PC-9 (cell line): Measurements from ENCODE around the gene CTLA4. TPM values are rescaled to one million over a fixed set of nuclear protein-coding genes. Genes with fewer than 3 reads are reported as not detected.

ENCODE experiments used
- BruUV-seq: library from RNA; stranded (reverse); fragments of 400-500 nt; replicated peaks from 2 replicates; lab custom pipeline; 2021; lab: Mats Ljungman, UMichigan
- CTCF ChIA-PET: fragments of 300-600 bp; sonication (Branson Sonifier 250); formaldehyde crosslinking; loops from one replicate; lab custom pipeline; 2022; ENCODE audit warnings: antibody characterized with exemption; lab: Charles Lee
- POLR2A ChIA-PET: fragments of 300-600 bp; sonication (Branson Sonifier 250); formaldehyde crosslinking; loops from one replicate; lab custom pipeline; 2022; ENCODE audit warnings: antibody characterized with exemption; ENCODE audit not compliant: unreplicated experiment; lab: Charles Lee
- DNase-seq, 2 experiments: peaks; one replicate each; pipeline versions ENCODE4 v3.0.0 to v3.0.0-alpha.2; 2015 to 2022; ENCODE audit warnings: mixed read lengths in 1 of 2
- H2AFZ ChIP-seq: fragments of 200-600 bp; sonication (generic); 2 replicates; pipeline ENCODE4 v1.8.1; 2017; ENCODE audit warnings: antibody characterized with exemption
- H3F3A ChIP-seq: fragments of 200-600 bp; sonication (generic); 2 replicates; pipeline ENCODE4 v1.8.1; 2017; ENCODE audit warnings: antibody characterized with exemption, mild to moderate bottlenecking, low read depth; ENCODE audit not compliant: insufficient read depth
- H3K27ac ChIP-seq: fragments of 200-600 bp; sonication (generic); 2 replicates; pipeline ENCODE4 v1.6.1; 2016; ENCODE audit warnings: mixed run types
- H3K27me3 ChIP-seq: fragments of 200-600 bp; sonication (generic); 2 replicates; pipeline ENCODE4 v1.6.1; 2016; ENCODE audit warnings: low read depth, mixed run types; ENCODE audit not compliant: insufficient read depth
- H3K36me3 ChIP-seq: fragments of 200-600 bp; sonication (generic); 2 replicates; pipeline ENCODE4 v1.6.1; 2016; ENCODE audit warnings: low read depth, mixed run types
- H3K4me1 ChIP-seq: fragments of 200-600 bp; sonication (generic); replicated peaks from 2 replicates; pipeline ENCODE4 v1.6.1; 2016; ENCODE audit warnings: mixed run types; ENCODE audit not compliant: insufficient read depth
- H3K4me2 ChIP-seq: fragments of 200-600 bp; sonication (generic); 2 replicates; pipeline ENCODE4 v1.6.1; 2017; ENCODE audit warnings: mixed run types
- H3K4me3 ChIP-seq: fragments of 200-600 bp; sonication (generic); 2 replicates; pipeline ENCODE4 v1.6.1; 2016; ENCODE audit warnings: mixed run types
- H3K79me2 ChIP-seq: fragments of 200-600 bp; sonication (generic); 2 replicates; pipeline ENCODE4 v1.6.1; 2017; ENCODE audit warnings: low read depth, mixed run types
- H3K9me2 ChIP-seq: fragments of 200-600 bp; sonication (generic); 2 replicates; pipeline ENCODE4 v1.8.1; 2017; ENCODE audit warnings: mild to moderate bottlenecking; ENCODE audit not compliant: insufficient read depth
- H3K9me3 ChIP-seq: fragments of 200-600 bp; sonication (generic); 2 replicates; pipeline ENCODE4 v1.8.1; 2016; ENCODE audit warnings: low read depth; ENCODE audit not compliant: insufficient read depth
- H4K20me1 ChIP-seq: fragments of 200-600 bp; sonication (generic); 2 replicates; pipeline ENCODE4 v1.8.1; 2017; ENCODE audit not compliant: insufficient read depth
- EZH2 ChIP-seq: fragments of 200-600 bp; sonication (generic); IDR thresholded peaks from 2 replicates; pipeline ENCODE4 v1.8.0; 2017; ENCODE audit warnings: antibody characterized with exemption, low read depth
- intact Hi-C: fragments of 100-400 bp; cut with micrococcal nuclease; formaldehyde crosslinking; loops from one replicate; pipeline ENCODE4 v1.10.0; 2022; ENCODE audit not compliant: unreplicated experiment
- total RNA-seq: library from RNA; stranded (reverse); gene quantifications from 2 replicates; pipeline ENCODE4 v1.2.3, GENCODE V29; 2021
- TF ChIP-seq, protein P1 (sequence below): fragments of 200-600 bp; sonication (generic); conservative IDR thresholded peaks from 2 replicates; pipeline ENCODE4 v1.6.1; 2017; ENCODE audit warnings: mixed run types, antibody characterized with exemption, mild to moderate bottlenecking, moderate library complexity

CTLA4 gene
- total RNA-seq, 1 experiment from 2014 or later: not detected

DNA sequence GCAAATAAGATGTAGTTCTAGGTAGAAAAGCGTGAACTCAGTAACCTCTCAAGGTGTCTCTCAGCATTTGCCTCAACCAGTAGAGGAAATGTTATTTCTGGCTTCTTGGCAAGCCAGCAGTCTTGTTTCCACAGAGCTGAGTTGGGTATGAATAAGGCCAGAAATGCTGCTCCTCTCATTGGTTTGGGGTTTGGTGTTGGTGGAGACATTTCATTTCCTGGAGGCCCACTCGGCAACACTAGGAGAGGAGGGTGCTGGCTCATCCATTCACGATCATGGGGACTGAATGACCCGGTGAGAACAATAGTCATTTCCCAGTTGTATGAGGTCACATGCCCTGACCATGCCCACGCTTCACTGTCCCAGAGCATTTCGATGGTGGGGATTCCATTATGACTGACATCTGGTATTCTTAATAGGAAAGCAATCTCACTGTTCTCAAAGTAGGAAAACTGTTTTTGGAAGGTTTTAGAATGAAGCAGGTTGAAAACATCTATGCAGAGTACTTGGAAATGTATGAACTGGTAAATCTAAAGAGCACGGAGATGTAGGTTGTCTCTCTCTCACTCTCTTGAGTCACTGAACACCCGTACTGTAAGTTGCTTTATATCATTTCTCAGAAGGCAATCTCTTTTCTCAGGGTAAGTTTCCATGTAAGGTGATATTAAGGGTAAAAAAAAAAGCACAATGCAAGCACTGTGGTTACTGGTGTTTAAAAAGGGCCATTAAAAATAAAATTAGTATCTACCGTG lies 37.1 kb upstream of the CTLA4 start:
- ChIA-PET POLR2A (no interaction called here), CTCF (no interaction called here)
- no peak for DNase-seq
- no TSS peak for BruUV-seq
- Histone ChIP-seq H3K79me2 (no peaks in the 10 kb centered on the region), H3K27ac (no peak overlapping the region), H3F3A (no peaks in the 10 kb centered on the region), H4K20me1 (no peaks in the 10 kb centered on the region), H3K36me3 (no peaks in the 10 kb centered on the region), H3K9me3 (no peaks in the 10 kb centered on the region), H3K4me2 (no peak overlapping the region), H3K4me1 (no peaks in the 10 kb centered on the region), H3K27me3 (no peaks in the 10 kb centered on the region), H2AFZ (no peak overlapping the region), H3K9me2 (no peaks in the 10 kb centered on the region), H3K4me3 (no peak overlapping the region)
- no peak for TF ChIP-seq EZH2
- TF ChIP-seq, protein P1, sequence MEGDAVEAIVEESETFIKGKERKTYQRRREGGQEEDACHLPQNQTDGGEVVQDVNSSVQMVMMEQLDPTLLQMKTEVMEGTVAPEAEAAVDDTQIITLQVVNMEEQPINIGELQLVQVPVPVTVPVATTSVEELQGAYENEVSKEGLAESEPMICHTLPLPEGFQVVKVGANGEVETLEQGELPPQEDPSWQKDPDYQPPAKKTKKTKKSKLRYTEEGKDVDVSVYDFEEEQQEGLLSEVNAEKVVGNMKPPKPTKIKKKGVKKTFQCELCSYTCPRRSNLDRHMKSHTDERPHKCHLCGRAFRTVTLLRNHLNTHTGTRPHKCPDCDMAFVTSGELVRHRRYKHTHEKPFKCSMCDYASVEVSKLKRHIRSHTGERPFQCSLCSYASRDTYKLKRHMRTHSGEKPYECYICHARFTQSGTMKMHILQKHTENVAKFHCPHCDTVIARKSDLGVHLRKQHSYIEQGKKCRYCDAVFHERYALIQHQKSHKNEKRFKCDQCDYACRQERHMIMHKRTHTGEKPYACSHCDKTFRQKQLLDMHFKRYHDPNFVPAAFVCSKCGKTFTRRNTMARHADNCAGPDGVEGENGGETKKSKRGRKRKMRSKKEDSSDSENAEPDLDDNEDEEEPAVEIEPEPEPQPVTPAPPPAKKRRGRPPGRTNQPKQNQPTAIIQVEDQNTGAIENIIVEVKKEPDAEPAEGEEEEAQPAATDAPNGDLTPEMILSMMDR: no peak
- intact Hi-C loops: no loop called here

DNA sequence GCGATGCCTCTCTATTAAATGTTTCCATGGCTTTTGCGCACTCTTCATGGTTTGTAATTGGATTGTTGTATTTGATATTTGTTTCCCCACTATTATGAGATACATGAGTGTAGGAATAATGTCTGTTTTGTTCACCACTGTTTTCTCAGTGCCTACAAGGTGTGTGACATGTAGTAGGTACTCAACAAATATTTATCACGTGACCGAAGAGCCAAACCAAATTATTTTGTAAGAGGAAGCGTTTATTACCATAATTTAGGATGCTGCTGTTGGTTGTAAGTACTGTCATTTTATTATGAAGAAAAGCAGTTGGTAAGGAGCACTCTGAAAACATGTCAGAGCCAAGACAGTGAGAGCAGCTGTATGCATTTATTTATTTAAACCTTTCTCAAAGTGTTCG lies 32.2 kb upstream of the CTLA4 start:
- POLR2A ChIA-PET: interaction anchor here (0.7 kb wide), 1 partner anchor 20 kb away, joined by 10 read pairs; no protein-coding TSS in a partner anchor

GRCh38 chr2:203835892-203836800 lies 31.4 kb upstream of the CTLA4 start:
- Histone ChIP-seq H3K36me3 (no peaks in the 10 kb centered on the region), H3K27me3 (no peaks in the 10 kb centered on the region), H3K4me3 (no peak overlapping the region), H2AFZ (no peak overlapping the region), H3K9me3 (no peaks in the 10 kb centered on the region), H3F3A (no peaks in the 10 kb centered on the region), H3K4me2 (no peak overlapping the region), H3K79me2 (no peaks in the 10 kb centered on the region), H3K27ac (no peak overlapping the region), H4K20me1 (no peaks in the 10 kb centered on the region), H3K4me1 (no peaks in the 10 kb centered on the region), H3K9me2 (no peaks in the 10 kb centered on the region)
- intact Hi-C loops: no loop called here
- BruUV-seq: no TSS peak
- no peak for DNase-seq
- no peak for TF ChIP-seq EZH2
- TF ChIP-seq, protein P1: no peak
- CTCF ChIA-PET: no interaction called here
- POLR2A ChIA-PET: no interaction called here

More for the DNA sequence above, 32.2 kb upstream of the CTLA4 start:
- H3K27me3 ChIP-seq: no peaks in the 10 kb centered on the region
- H3K9me3 ChIP-seq: no peaks in the 10 kb centered on the region
- TF ChIP-seq, protein P1: no peak
- no peak for TF ChIP-seq EZH2
- intact Hi-C loops: no loop called here
- H3K4me3 ChIP-seq: no peak overlapping the region
- H3K27ac ChIP-seq: no peak overlapping the region
- H3K4me1 ChIP-seq: no peaks in the 10 kb centered on the region
- H2AFZ ChIP-seq: no peak overlapping the region
- no peak for DNase-seq
- no peak overlapping the region for H3K4me2 ChIP-seq
- CTCF ChIA-PET: no interaction called here
- no TSS peak for BruUV-seq
- no peaks in the 10 kb centered on the region for H3K9me2 ChIP-seq
- no peaks in the 10 kb centered on the region for H3F3A ChIP-seq
- no peaks in the 10 kb centered on the region for H4K20me1 ChIP-seq
- H3K79me2 ChIP-seq: no peaks in the 10 kb centered on the region
- H3K36me3 ChIP-seq: no peaks in the 10 kb centered on the region
